HG03045 (cell line): ENCODE data around the gene ZNG1A.
"Not testable (repeated sequence)": the region's sequence is repeated elsewhere in the genome, so short reads cannot be mapped to it uniquely, and the experiment has no call there.

Experiments
- ATAC-seq: cut with Tn5 transposase; IDR thresholded peaks from one replicate; pipeline ENCODE4 v1.9.1; 2021; ENCODE audit warnings: mild to moderate bottlenecking, moderate library complexity; ENCODE audit not compliant: unreplicated experiment

ZNG1A gene

GRCh38 chr9:99867-100266 lies 79.0 kb downstream of the ZNG1A start:
- not testable (repeated sequence) for ATAC-seq

- not testable (repeated sequence) for ATAC-seq
Measured at GRCh38 chr9:98775-99174, 80.1 kb downstream of the ZNG1A start.

GRCh38 chr9:94992-95391 lies 83.9 kb downstream of the ZNG1A start:
- not testable (repeated sequence) for ATAC-seq

GRCh38 chr9:94323-94722 lies 84.5 kb downstream of the ZNG1A start:
- ATAC-seq, result not testable (repeated sequence)

- ATAC-seq, result not testable (repeated sequence)
Measured at GRCh38 chr9:93909-94308, 84.9 kb downstream of the ZNG1A start.

GRCh38 chr9:90851-91250 lies 88.0 kb downstream of the ZNG1A start:
- ATAC-seq, result not testable (repeated sequence)

GRCh38 chr9:88396-89037 lies 90.3 kb downstream of the ZNG1A start:
- ATAC-seq, result not testable (repeated sequence)

- not testable (repeated sequence) for ATAC-seq
Measured at GRCh38 chr9:87860-88259, 91.0 kb downstream of the ZNG1A start.

GRCh38 chr9:87105-87504 lies 91.8 kb downstream of the ZNG1A start:
- not testable (repeated sequence) for ATAC-seq

- not testable (repeated sequence) for ATAC-seq
Measured at GRCh38 chr9:86697-87096, 92.2 kb downstream of the ZNG1A start.

- ATAC-seq, result not testable (repeated sequence)
Measured at GRCh38 chr9:82932-83689, 95.7 kb downstream of the ZNG1A start.

GRCh38 chr9:78333-78732 lies 100.5 kb downstream of the ZNG1A start:
- ATAC-seq, result not testable (repeated sequence)

- ATAC-seq, result not testable (repeated sequence)
Measured at GRCh38 chr9:76389-76788, 102.5 kb downstream of the ZNG1A start.

- not testable (repeated sequence) for ATAC-seq
Measured at GRCh38 chr9:73900-74525, 104.8 kb downstream of the ZNG1A start.

- not testable (repeated sequence) for ATAC-seq
Measured at GRCh38 chr9:73076-73899, 105.6 kb downstream of the ZNG1A start.
